EL (cell line): ENCODE results near the gene SLC6A19.

Source experiments
- DNase-seq: peaks from one replicate; pipeline ENCODE4 v3.0.0-alpha.2; 2016

Gene SLC6A19

GRCh38 chr5:1181451-1182359, 19.7 kb upstream of the SLC6A19 start:
- no peak for DNase-seq

- DNase-seq: no peak
Observed at GRCh38 chr5:1182360-1182632, 19.1 kb upstream of the SLC6A19 start.

GRCh38 chr5:1182633-1183423, 18.6 kb upstream of the SLC6A19 start:
- DNase-seq: no peak

- no peak for DNase-seq
Observed at GRCh38 chr5:1183424-1184162, 17.8 kb upstream of the SLC6A19 start.

DNA sequence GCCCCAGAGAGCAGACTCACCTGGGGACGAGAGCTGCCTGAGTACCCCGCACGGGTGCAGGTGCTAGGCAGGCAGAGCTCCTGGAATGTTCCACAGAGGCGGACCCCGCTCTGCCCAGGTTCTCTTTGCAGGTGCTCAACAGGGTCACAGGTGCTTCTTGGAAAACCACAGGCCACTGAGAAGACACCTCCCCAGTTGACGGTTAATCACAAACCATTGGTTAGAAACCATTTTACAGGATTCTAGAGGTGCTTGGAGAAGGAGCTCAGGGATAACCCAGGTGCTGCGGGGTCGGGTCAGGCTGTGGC, 17.3 kb upstream of the SLC6A19 start:
- DNase-seq: no peak

DNA sequence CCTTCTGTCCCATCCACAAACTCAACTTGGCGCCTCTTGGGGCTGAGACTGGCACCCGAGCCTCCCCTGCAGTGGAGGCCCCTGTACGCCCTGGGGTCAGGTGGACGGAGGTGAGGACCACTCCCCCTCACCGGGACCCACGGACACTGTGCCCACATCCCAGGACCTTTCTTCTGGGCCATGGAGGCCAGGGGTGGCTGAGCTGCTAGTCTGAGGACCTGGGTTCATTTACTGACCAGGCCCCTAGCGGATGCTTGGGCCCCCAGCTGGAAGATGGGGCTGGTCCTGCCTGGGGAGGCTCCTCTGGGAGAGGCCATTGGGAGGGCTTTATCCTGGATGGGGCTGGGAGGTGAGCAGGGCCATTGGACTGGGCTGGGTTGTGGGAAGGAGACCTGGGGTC, 16.9 kb upstream of the SLC6A19 start:
- no peak for DNase-seq

GRCh38 chr5:1185038-1185627, 16.3 kb upstream of the SLC6A19 start:
- DNase-seq: no peak

GRCh38 chr5:1185629-1186350, 15.6 kb upstream of the SLC6A19 start:
- DNase-seq: no peak

DNA sequence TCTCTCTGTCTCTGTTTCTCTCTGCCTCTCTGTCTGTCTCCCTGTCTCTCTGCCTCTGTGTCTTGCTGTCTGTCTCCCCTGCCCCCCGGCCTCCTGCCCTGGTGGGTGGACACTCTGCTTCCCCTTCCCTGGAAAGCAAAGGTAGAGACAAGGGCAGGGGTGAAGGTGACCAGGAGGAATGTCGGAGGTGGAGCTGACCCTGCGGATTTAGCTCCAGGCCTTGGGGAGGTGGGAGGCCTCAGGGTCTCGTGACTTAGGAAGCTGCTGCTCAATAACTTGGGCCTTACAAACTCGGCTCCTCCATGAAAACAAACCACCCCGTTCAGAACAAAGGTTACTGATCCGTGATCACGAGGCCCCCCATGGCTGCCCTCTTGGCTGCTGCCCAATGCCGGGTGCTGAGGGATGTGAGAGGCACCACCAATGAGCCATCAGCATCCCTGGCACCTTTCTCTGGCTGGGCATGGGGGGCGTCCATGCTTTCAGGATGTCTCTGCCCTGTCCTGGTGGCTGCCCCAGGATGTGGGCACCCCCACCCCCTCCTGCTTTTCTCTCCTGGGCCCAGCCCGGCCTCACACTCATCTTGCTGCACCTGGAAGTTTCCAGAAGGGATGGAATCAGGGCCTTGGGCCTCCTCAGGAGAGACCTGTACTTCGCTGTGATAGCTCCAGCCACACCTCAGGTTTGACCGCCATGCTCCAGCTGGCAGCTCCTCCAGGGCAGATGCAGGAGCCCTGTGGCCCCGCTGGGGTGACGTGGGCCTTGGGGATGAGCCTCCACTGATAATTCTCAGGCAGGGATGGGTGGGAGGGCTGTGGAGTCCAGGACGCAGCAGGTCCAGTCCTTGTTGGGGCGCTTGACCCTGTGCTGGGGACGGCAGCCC, 14.8 kb upstream of the SLC6A19 start:
- DNase-seq: no peak

DNA sequence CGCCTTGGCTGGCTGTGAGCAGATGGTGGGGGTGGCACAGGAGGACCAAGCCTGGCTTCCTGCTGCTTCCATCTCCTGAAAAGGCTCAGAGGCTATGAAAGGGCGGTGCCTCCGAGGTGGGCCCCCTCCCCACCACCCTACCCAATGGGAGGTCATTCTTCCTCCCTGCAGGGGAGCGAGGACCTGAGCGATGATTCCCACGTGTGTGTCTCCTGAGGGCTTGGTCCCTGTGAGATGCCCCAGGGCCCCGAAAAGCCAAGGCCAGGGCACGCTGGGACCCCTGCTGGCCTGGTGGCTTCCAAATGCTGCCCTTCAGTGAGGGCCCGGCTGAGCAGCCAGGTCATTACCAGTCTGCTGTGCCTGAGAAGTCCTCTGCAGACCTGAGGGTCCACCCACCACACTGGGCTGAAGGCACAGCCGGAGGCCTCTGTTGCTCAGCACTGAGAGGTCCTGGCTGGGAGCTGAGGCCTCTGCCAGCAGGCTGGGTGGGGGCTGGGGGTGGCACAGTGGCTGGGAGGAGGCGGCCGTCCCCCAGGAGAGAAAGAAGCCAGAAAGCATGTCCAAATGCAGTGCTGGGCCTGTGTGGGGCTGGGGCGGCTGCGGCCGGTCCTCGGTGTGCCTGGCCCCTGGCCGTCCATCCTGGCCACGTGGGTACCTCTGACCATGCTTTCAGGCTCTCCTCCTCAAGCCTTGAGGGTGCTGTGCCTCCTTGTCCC, 14.0 kb upstream of the SLC6A19 start:
- DNase-seq: no peak

GRCh38 chr5:1187950-1188334, 13.5 kb upstream of the SLC6A19 start:
- no peak for DNase-seq

GRCh38 chr5:1188464-1188863, 12.9 kb upstream of the SLC6A19 start:
- no peak for DNase-seq

- no peak for DNase-seq
Observed at GRCh38 chr5:1189269-1189668, 12.1 kb upstream of the SLC6A19 start.

DNA sequence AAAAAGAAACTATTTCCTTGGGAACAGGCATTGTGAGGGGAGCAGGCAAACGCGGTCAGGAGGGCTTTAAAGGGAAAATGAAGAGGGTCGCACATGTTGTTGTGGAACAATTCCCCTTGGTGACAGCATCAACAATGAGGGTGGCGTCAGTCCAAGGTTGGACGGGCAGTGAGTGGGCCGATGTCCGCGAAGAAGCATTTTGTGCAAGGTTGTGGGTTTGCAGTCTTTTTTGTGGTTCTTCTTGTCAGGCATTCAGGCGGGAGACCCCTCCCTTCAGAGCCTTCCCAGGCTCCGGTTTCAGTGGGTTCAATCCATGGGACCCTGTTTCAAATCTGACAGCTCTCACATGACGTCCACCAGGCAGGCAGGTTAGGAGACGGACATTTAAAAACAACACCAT, 11.1 kb upstream of the SLC6A19 start:
- no peak for DNase-seq

DNA sequence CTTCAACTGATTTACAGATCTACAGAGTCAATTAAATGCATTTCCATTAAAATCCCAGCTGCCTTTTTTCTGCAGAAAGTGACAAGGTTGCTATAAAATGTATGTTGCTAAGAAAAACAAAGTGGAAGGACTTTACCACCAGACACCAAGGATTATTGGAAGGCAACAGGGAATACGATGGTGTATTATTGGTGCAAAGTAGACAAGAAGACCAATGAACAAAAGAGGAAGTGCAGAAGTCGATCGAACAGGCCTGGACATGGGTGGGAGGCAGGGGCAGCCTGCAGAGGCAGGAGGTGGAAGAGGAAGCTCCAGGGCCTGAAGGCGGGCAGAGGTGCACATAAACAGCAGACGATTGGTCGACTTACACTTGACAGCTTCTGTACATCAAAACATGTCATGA, 10.6 kb upstream of the SLC6A19 start:
- DNase-seq: no peak

DNA sequence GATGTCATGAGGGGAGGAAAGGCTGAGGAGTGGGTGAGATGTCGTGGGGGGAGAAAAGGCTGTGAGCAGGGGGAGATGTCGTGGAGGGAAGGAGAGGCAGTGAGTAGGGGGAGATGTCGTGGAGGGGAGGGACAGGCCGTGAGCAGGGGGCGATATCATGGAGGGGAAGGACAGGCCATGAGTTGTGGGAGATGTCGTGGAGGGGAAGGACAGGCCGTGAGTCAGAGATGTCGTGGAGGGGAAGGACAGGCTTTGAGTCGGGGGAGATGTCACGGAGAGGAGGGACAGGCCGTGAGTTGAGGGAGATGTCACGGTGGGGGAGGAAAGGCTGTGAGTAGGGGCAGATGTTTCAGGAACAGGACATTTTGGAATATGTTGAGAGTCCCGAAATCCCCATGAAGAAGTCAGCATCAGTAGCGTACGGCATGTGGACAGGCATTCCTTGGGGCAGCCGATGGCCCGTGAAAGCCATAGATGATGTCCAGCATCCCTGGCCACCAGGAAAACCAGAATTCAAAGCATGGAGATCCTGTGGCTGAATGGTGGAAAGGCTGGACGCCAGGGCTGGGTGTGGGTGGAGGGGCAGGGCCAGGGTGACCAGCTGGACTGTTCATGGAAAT, 8.3 kb upstream of the SLC6A19 start:
- no peak for DNase-seq

GRCh38 chr5:1193591-1193985, 7.8 kb upstream of the SLC6A19 start:
- DNase-seq: no peak

DNA sequence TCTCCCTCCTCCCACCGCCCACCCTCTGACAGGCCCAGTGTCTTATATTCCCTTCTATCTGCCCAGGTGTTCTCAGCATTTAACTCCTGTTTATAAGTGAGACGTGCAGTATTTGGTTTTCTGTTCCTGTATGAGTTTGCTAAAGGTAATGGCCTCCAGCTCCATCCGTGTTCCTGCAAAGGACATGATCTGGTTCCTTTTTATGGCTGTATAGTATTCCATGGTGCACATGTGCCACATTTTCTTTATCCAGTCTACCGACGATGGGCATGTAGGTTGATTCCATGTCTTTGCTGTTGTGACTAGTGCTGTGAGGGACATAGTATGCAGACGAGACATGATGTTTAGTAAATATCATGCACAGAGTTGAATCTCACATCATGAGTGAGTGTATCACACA, 7.0 kb upstream of the SLC6A19 start:
- DNase-seq: no peak

DNA sequence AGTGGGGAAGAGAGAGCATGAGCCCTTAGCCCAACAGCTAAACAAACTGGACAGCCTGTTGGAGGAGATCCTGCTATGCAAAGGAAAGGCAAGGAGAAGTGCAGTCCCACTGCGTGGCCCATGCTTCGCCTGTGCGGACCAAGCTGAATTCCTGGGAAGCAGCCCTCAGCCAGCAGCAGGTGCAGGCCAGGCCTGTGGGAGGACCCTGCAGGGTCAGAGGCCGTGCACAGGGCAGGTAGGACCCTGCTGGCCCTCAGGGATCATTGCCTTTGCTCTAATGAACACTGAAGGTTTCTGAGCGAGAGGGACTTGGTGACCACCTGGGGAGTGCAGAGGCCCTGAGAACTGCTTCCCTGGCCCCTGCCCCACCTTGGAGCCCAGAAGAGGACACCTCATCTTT, 6.0 kb upstream of the SLC6A19 start:
- no peak for DNase-seq

DNA sequence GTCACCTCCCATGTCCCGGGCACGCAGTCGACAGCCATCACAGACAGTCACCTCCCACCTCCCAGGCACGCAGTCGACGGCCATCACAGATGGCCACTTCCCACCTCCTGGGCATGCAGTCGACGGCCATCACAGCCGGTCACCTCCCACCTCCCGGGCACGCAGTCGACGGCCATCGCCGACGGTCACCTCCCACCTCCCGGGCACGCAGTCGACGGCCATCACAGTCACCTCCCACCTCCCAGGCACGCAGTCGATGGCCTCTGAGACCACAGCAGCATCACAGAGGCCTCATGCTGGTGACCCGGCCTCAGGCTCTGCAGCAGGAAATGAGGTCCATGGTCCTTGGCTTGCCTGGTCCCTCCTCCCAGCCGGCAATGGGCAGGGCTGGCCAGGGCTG, 5.5 kb upstream of the SLC6A19 start:
- DNase-seq: no peak

DNA sequence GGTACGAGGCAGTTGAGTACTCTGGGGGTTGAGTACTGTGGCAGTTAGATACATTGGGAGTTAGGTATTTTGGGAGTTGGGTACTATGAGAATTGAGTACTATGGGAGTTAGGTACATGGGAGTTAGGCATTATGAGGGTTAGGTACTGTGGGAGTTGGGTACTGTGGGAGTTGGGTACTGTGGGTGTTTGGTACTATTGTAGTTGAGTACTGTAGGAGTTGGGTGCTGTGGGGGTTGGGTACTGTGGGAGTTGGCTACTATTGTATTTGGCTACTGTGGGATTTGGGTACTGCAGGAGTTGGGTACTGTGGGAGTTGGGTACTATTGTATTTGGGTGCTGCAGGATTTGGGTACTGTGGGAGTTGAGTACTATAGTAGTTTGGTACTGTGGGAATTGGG, 4.8 kb upstream of the SLC6A19 start:
- no peak for DNase-seq
